NCI-H2107 (cell line): Measurements from ENCODE around the gene DVL1.
"Not testable (repeated sequence)": the region's sequence is repeated elsewhere in the genome, so short reads cannot be mapped to it uniquely, and the experiment has no call there.

Source experiments
- DNase-seq: peaks from one replicate; lab custom pipeline; 2025; lab: John Stamatoyannopoulos, UW

DVL1 gene

DNA sequence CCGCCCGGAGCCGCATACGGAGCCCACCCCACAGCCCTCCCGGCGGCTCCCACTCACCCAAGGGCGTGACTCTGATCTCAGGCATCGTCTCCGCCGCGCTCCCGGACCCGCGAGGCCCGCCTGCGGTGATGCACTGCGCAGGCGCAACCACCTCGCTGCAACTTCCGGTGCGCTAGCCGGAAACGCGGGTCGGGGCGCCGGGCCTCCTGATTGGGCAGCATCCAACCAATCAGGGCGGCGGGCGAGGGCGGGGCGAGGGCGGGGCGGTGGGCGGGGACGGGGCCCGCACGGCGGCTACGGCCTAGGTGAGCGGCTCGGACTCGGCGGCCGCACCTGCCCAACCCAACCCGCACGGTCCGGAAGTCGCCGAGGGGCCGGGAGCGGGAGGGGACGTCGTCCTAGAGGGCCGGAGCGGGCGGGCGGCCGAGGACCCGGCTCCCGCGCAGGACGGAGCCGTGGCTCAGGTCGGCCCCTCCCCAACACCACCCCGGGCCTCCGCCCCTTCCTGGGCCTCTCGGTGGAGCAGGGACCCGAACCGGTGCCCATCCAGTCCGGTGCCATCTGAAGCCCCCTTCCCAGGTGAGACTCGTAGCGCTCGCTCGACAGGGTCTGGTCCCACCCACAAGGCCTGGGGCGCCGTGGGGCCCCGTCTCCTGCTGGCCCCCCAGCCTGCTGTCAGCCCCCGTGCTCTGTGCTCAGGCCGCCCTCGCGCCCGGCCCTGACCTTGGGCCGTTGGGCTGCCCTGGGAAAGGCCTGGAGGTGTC is 24.5 kb downstream of the DVL1 start, which contains the start of the genes CPTP and INTS11:
Gene CPTP (plus strand): TSS at position 279 of the 764 bp plus-strand sequence. CDS start 2,109 bp downstream, outside the sequence.
Gene INTS11 (minus strand): TSS at position 137 of the 764 bp plus-strand sequence. CDS start 52 bp downstream, at position 85.
- DNase-seq, result no peak

DNA sequence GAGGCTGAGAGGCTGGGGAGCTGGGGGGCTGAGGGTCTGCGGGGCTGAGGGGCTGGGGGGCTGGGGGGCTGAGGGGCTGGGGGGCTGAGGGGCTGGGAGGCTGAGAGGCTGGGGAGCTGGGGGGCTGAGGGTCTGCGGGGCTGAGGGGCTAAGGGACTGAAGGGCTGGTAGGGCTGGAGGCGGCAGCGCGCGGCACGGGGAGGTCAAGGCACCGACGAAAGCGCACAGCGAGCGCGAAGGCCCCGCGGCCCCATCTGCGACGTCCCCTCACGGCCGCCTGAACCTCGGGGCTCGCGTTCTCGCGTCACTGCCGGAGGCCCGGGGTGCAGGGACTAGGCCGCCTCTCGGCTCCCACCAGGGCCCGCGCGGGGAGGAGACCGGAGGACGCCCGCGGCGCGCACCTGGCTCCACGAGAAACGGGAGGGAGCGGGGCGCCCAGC is 25.1 kb downstream of the DVL1 start:
- DNase-seq, result no peak

DNA sequence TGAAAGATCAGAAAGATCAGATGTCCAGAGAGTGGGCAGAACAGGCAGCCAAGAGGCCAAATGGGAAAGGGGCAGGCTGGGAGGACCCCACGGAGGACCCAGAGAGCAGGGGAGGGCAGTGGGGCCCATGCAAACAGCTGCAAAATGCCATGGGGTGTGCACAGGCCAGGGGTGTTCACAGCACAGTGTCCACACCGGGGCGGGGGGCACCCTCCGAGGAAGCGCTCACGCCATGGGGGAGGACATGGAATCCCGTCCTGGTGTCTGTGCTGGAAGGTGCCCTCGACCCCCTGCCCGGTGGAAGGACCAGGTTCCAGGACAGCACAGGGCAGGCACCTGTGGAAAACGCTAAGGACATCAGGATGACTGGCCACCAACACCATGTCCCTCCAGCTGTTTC is 26.3 kb downstream of the DVL1 start:
- no peak for DNase-seq

DNA sequence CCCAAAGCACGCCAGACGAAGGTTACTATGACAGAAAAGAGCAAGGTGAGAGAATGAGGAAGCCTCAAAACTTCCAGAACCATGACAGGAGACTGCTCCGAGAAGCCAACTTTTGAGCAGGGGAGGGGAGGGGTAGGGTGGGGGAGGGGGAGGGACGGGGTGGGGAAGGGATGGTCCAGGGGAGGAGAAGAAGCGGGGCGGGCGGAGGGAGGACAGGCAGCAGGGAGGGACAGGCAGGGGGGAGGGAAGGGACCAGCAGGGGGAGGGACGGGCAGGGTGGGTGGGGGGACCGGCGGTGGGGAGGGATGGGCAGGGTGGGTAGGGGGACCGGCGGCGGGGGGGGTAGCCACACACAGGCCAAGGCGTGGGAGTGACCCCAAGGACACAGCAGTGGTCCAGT is 26.8 kb downstream of the DVL1 start:
- DNase-seq, result no peak

DNA sequence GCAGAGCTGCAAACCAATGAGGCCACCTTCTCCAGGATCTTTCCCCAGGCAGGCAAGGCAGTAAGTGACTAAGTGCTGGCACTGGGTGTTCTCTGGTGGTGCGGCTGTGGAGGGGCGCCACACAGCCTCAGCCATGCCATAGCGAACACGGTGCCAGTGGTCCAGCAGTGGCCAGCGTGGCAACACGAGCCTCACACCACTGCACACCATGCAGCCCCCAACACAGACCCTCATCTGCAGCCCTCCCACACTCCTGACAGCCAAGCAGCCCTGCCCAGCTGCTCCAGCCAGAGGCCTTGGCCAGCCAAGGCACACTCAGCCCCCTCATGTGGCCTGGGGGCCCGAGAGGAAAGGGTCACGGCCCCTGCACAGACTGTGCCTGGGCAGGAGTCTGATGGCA is 27.7 kb downstream of the DVL1 start:
- DNase-seq, result no peak

DNA sequence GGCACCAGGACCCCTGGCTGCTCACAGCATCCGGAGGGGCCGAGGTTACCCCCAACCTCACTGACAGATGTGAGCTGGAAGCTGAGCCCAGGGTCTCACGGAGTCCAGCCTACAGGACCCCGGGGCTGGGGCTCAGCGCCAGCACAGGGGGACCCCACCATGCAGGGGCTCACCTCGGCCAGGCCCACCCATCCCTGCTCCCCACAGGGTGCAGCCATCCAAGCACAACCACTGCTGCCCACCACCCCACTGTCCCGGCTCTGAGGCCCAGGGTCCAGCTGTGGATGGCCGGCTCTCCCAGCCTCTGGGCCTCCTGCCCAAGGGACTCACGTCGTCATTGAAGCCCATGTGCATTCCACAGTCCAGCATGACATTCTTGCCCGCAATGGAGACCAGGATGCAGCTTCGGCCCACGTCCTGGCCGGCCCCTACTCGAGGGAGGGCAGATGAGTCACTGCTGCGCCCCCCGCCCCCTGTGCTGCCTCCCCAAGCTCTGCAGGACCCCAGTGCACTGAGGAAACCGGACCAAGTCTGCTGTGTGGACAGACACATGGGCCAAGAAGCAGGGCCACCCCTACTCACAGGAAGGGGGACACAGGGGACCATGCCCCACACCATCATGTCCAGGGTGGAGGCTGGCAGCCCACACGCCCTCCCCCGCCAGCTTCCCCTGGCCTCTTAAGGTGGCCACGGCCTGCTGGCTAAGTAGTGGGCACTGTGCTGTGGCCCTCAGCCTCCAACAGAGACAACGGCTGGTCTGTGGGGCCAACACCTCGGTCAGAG is 28.4 kb downstream of the DVL1 start:
- no peak for DNase-seq

DNA sequence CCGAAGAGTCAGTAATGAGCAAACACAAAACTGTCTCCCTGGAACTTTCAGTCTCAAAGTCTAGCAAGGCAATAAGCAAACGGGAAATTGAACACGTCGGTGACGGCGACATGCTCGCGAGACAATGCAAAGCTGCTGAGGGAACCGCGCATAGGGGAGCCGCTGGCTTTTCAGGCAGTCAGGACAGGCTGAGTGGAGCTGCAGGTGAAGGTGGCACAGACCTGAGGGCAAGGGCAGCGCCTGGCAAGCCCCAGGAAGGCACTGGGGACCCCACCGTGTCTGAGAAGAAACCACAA is 29.6 kb downstream of the DVL1 start:
- no peak for DNase-seq

DNA sequence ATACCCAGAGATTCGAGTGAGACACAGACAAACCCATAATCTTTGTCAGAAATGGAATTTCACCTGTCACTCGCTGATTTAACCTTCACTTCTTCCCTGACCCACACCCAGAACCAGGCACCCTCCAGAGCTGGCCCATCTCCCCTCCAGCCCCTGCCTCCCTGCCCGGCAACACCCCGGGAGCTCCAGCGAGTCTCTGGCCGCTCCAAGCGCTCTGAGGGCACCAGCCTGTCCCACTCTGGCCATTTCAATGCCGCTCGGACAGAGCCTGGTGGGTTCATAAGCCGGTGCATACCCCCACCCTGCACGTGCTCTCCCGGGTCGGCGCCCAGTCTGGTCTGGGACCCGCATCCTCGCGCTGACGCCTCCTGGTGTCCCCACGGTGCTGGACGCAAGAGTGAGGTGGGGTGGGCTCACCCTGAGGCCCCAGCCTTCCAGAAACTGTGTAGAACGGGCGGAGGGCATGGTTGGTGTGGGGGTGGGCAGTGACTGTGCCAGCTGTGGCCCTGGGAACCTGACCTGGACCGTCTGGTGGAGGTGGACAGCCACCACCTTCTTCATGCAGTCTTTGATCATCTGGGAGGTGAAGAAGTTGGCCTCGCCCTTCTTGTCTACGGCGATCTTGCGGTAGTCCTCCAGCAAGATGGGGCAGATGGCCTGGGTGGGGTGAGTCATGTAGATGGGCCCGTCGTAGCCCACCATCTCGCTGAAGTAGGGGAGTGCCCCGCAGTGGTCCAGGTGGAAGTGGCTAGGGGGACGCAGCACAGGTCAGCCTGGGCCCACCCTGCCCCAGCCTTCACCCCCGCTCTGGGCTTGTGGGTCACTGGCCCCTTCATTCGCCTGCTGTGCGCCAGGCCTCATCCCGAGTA is 30.2 kb downstream of the DVL1 start:
- DNase-seq, result no peak

DNA sequence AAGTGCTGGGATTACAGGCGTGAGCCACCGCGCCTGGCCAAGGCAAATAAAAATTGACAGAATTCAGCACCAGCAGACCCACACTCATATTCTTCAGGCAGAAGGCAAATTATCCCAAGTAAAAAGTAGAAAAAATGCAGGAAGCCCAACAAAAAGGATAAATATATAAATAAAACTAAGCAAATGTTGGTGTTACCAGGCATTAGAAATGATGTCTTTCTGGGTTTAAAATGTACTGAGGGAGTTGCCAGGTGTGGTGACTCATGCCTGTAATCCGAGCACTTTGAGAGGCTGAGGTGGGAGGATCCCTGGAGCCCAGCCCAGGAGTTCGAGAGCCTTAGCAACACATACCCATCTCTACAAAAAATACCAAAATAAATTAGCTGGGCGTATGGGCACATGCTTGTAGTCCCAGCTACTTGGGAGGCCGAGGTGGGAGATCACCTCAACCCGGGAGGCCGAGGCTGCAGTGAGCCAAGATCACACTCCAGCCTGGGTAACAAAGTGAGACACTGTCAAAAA is 31.0 kb downstream of the DVL1 start:
- no peak for DNase-seq

DNA sequence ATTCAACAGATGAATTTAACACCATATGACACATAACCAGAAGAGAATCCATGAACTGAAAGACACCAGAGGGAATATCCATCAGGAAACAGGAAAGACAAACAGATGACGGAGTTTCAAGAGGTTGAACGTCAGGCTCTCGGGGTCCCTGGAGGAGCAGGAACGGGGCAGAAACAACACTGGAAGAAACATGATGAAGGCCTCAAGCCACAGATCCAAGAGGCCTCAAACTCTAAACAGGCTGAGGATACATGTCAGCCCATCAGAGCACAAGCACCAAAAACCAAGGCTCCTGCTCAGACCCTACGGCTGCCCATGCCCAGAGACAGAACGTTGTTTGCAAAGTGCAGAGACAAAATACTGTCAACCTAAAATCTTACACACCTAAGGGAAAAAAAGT is 31.8 kb downstream of the DVL1 start:
- DNase-seq, result no peak

DNA sequence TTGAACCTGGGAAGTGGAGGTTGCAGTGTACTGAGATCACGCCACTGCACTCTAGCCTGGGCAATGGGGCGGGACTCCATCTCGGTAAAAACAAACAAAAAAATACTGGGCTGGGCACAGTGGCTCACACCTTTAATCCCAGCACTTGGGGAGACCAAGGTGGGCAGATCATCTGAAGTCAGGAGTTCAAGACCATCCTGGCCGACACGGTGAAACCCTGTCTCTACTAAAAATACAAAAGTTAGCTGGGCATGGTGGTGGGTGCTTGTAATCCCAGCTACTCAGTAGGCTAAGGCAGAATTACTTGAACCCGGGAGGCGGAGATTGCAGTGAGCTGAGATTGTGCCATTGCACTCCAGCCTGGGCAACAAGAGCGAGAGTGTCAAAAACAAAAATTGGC is 33.0 kb downstream of the DVL1 start:
- not testable (repeated sequence) for DNase-seq

DNA sequence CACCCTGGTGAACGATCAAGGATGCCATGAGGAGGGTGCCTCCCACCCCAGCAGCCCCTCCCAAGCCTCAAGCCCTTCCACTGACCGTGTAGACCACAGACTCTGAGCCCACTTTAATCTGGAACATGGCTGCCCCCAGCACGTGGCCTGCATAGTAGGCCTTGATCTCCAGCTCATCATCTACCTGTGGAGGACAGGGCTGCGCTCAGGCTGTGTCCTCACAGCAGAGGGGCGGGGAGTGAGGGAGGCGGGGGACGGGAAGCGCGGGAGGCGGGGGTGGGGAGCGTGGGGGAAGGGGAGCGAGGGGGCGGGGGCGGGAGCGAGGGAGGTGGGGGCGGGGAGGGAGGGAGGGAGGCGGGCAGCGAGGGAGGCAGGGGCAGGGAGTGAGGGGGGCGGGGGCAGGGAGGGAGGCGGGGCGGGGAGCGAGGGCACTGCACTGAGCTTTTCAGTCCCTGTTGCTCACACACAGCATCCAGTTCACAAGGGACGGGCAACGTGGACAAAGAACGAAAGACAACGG is 33.7 kb downstream of the DVL1 start:
- no peak for DNase-seq

DNA sequence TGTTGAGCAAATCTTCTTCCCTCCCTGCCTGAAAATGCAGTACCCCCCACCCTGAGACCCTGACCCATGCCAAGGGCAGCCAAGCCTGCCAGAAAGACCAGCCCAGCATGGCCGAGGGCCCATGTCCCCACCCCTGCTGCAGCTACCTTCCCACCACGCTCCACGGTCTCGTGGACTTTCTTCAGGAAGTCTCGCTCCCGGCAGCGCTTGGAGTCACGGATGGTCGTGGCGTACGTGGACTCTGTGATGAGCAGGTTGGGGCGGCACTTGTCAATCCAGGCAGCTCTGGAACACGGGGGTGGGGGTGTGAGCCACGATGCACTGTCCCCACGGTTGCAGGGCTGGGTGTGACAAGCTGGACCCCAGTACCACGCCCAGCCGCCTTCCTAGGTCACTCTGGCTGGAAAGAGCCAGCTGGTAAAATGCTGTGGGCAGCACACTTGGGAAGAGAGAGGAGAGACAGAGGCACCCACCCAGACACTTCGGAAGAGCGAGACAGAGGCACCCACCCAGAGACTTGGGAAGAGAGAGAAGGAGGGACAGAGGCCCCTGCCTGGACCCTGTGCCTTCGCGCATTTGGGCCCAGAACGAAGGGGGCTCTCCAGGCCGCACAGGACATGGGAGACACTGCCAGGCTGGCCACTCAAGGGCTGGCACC is 34.4 kb downstream of the DVL1 start:
- no peak for DNase-seq

DNA sequence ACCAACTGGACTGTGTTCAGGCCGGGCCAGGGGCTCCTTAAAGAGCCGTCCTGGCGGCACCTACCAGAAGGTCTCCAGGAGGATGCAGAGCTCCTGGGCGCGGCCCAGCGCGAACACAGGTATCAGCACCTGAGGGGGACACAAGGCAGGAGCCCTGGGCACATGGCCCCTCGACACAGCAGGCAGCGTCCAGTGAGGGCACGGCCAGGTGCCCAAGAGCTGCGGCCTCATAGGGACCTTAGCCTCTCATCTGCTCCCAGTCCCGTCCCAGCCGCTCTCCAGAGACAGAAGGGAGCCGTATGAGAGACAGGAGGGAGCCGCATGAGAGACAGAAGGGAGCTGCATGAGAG is 35.0 kb downstream of the DVL1 start:
- no peak for DNase-seq

DNA sequence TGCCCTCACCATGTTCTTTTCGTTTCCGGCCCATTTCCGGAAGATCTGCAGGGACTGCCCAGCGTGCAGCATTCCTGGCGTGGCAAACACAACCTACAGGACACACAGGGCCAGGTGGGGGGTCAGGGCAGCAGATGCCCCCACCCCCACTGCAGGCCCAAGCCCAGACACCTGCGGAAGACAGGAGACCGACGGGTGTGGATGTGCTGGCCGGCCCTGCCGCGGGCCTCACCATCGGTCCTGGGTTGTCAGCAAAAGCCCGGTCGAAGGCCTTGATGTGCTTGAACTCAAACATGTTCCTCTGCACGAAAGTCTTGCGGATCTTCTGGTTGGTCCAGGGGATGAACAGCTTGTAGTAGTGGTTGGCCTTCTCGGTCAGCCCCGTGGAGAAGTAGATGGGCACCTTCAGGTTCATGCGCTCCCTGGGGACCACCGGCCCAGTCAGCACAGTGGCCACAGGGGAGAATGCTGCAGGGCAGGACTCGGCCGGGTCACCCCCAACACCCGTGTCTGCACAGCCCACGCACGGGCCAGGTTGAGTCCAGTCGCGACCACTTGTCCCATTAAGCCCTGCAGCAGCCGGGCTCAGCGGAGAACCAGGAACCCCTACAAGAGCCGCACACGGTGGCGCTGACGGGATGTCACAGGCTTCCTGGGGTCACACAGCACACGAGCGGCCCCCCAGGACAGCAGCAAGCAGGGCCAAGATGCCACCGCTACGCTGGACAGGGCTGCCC is 35.5 kb downstream of the DVL1 start:
- no peak for DNase-seq

DNA sequence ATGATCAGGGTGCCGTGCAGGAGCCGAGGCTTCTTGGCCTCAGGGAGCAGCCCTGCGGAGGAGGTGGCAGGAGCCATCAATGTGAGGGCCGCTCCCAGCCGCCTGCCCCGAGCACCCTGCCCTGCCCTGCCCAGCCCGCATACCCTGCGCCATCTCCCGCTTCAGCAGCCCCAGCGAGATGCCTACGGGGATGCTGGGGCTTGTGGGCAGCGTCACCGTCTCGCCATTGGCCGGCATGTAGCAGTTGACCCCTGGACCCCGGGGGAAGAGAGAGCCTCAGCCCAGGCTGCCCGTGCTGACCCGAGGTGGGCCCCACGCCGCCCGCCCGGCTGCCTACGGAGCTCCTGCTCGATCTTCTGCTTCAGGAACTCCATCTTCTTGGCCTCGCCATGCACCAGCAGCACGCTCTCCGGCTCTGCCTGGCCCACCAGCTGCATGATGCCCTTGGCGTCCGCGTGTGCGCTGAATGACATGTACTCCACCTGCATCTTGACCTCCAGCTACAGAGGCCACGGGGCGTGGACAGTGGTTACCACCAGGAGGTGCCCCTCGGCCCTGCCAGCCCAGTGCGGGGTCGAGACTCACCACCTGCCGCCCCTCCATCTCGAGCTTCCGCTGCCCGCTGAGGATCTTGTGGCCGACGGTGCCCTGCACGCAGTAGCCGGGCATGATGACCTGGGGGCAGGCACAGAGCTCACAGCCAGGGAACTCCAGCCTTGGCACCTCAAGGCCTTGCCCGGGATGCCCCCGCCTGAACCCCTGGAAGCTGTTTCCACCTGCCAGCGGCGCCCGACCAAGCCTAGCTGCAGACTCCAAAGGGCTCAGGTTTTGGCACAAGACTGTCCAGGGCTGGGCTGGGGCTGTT is 36.5 kb downstream of the DVL1 start:
- DNase-seq, result no peak

DNA sequence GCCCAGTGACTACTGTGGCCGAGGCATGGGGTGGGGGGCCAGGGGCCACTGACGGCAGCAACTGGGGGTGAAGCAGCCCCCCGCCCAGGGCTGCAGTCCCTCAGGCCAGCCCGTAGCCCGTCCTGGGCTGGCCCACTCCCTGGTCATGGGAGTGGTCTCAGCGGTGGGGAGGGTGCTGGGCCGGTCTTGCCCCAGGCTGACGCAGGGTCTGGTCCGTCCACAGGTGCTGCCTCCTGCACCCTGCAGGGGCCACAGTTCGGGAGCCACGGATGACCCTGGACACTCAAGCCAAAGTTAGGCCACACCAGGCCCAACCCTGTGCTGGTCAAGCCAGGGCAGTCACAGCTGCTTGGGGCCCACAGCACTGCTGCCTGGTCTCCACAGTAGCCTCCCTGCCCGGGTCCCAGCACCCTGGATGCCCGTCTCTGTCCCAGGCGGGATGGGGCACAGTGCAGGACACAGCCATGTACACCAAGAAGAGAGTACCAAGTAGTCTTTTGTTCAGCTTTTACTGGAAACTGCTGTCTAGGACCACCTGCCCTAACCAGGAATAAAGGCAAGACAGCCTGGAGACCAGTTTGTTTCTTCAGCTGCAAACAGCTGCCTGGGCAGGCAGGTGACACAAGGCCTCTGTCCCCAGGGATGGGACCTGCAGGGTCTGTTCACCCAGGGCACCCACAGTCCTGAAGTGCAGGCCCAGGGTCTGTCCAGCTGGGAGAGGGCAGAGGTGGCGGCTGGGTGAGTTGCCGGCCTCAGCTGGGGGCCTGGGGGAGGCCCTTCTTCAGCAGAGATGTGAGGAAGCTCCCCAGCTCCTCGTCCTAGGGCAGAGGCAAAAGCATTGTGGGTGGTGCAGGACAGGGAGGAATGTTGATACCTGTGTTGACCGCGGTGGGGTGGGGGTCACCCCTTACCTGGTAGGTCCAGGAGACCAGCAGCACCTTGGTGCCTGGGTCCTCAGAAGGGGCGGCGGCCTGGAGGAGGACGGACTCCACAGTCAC is 37.8 kb downstream of the DVL1 start:
- no peak for DNase-seq

DNA sequence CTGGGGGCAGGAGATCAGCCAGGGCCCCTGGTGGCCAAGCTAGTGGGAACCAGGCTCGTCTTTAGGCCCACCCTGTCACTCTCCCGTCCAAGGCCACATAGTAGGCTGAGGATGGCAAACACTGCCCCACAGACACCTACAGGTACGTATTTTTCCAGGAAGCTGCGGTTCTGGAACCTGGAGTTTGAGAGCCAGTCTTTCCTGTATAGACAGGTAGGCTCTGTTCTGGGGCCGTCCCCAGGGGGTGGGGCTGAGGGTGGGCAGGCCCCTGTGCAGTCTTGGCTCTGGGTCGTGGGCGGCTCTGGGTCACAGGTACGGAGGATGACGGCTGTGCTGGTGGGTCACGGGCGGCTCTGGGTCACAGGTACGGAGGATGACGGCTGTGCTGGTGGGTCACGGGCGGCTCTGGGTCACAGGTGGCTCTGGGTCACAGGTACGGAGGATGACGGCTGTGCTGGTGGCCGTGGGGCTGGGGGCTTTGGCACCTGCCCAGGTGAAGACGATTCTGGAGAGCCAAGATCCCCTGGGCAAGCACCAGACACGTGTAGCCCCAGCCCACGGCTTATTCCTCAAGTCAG is 38.7 kb downstream of the DVL1 start:
- no peak for DNase-seq

DNA sequence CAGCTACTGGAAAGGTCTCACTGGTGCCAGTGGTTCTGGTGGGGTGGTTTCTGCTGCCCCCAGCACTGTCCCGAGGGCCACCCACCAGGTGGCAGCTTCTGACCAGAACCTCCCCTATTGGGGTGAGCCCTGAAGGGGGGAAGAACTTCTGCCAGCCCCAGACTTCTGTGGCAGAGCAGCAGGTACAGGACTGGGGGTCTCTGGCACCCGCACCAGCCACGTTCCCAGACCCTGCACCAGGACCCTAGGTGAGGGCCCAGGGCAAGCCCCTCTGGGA is 39.2 kb downstream of the DVL1 start:
- no peak for DNase-seq
